H1 (cell line): Measurements from ENCODE around the gene UHMK1. TPM values are rescaled to one million over a fixed set of nuclear protein-coding genes. Genes with fewer than 3 reads are reported as not detected.

Experiments
- CTCF ChIA-PET: fragments of 300-600 bp; sonication (Branson Sonifier 250); formaldehyde crosslinking; loops from one replicate; lab custom pipeline; 2021; ENCODE audit not compliant: partially characterized antibody; lab: Charles Lee
- POLR2A ChIA-PET: fragments of 300-600 bp; sonication (Branson Sonifier 250); formaldehyde crosslinking; loops from one replicate; lab custom pipeline; 2021; ENCODE audit warnings: inconsistent platforms; ENCODE audit not compliant: partially characterized antibody; lab: Charles Lee
- DNase-seq, 2 experiments: peaks; one replicate each; pipeline versions ENCODE4 v3.0.0 to v3.0.0-alpha.2; 2010 to 2022; ENCODE audit warnings: low spot score in 2 of 2, low read depth in 1 of 2, mixed read lengths in 1 of 2
- FAIRE-seq: peaks from 2 replicates; lab custom pipeline; 2011; peaks lifted over from hg19 to GRCh38; lab: Jason Lieb, UNC
- H2AFZ ChIP-seq: 2 replicates; pipeline ENCODE4 v1.8.1; 2012; ENCODE audit warnings: low read length, inconsistent platforms
- H2AK5ac ChIP-seq: 2 replicates; pipeline ENCODE4 v1.6.1; 2013; ENCODE audit warnings: low read depth, low read length
- H2BK120ac ChIP-seq: replicated peaks from 2 replicates; pipeline ENCODE3; 2013; ENCODE audit warnings: low read depth, low read length, inconsistent platforms
- H2BK12ac ChIP-seq: 2 replicates; pipeline ENCODE4 v1.6.1; 2013; ENCODE audit warnings: low read depth, low read length
- H2BK15ac ChIP-seq: 2 replicates; pipeline ENCODE4 v1.6.1; 2013; ENCODE audit warnings: low read length
- H2BK20ac ChIP-seq: 2 replicates; pipeline ENCODE4 v1.6.1; 2013; ENCODE audit warnings: low read length
- H2BK5ac ChIP-seq: 2 replicates; pipeline ENCODE4 v1.6.1; 2013; ENCODE audit warnings: low read depth, low read length
- H3K14ac ChIP-seq: 2 replicates; pipeline ENCODE4 v1.6.1; 2013; ENCODE audit warnings: inconsistent platforms; ENCODE audit not compliant: insufficient read length
- H3K18ac ChIP-seq: 2 replicates; pipeline ENCODE4 v1.6.1; 2013; ENCODE audit warnings: low read length; ENCODE audit errors: extremely low read depth
- H3K23ac ChIP-seq: 2 replicates; pipeline ENCODE4 v1.6.1; 2013; ENCODE audit warnings: inconsistent platforms; ENCODE audit not compliant: insufficient read length
- H3K23me2 ChIP-seq: 2 replicates; pipeline ENCODE4 v1.6.1; 2013; ENCODE audit warnings: low read depth, low read length
- H3K27ac ChIP-seq: 2 replicates; pipeline ENCODE4 v1.6.1; 2011; ENCODE audit warnings: low read depth, low read length, inconsistent platforms
- H3K27me3 ChIP-seq, 4 experiments: replicated peaks in 1 of 4; 1 replicate in 1 of 4; 2 replicates in 3 of 4; pipeline versions ENCODE4 v1.6.1 to v1.8.1; 2011 to 2013; ENCODE audit warnings: low read length in 3 of 4, mild to moderate bottlenecking in 3 of 4, inconsistent platforms in 2 of 4, mixed read lengths in 2 of 4, moderate library complexity in 1 of 4; ENCODE audit not compliant: control insufficient read depth in 3 of 4, insufficient read depth in 3 of 4; ENCODE audit errors: extremely low read depth in 1 of 4
- H3K36me3 ChIP-seq, 4 experiments: 2 replicates each; pipeline versions ENCODE4 v1.6.1 to v1.8.1; 2011 to 2013; ENCODE audit warnings: mild to moderate bottlenecking in 4 of 4, low read length in 3 of 4, moderate library complexity in 2 of 4, control low read depth in 1 of 4, inconsistent platforms in 1 of 4; ENCODE audit not compliant: insufficient read depth in 4 of 4, control insufficient read depth in 2 of 4
- H3K4ac ChIP-seq: replicated peaks from 2 replicates; pipeline ENCODE3; 2013; ENCODE audit warnings: low read length, low read depth, mixed read lengths, inconsistent platforms; ENCODE audit not compliant: insufficient read length
- H3K4me1 ChIP-seq, 4 experiments: replicated peaks in 1 of 4; 1 replicate in 1 of 4; 2 replicates in 3 of 4; pipeline versions ENCODE4 v1.6.1 to v1.8.1; 2011 to 2013; ENCODE audit warnings: low read length in 3 of 4, inconsistent platforms in 2 of 4, mixed read lengths in 1 of 4; ENCODE audit not compliant: insufficient read depth in 4 of 4, control insufficient read depth in 3 of 4
- H3K4me2 ChIP-seq, 2 experiments: 2 replicates each; pipeline versions ENCODE4 v1.6.1 to v1.8.1; 2011 to 2013; ENCODE audit warnings: low read depth in 2 of 2, low read length in 2 of 2, control low read depth in 1 of 2, inconsistent platforms in 1 of 2, mild to moderate bottlenecking in 1 of 2; ENCODE audit not compliant: insufficient read depth in 1 of 2
- H3K4me3 ChIP-seq, 4 experiments: fragments of 200-600, 300-600 bp in 1 of 4; sonication (generic), shearing (Covaris generic), sonication (Bioruptor Twin) in 1 of 4; 2 replicates each; pipeline versions ENCODE4 v1.5.1 to v1.8.1; 2011 to 2016; ENCODE audit warnings: low read length in 4 of 4, low read depth in 3 of 4, control low read depth in 2 of 4, inconsistent platforms in 2 of 4, mild to moderate bottlenecking in 2 of 4, mixed read lengths in 1 of 4, moderate library complexity in 1 of 4; ENCODE audit not compliant: insufficient read depth in 2 of 4; ENCODE audit errors: extremely low read depth in 1 of 4
- H3K56ac ChIP-seq: replicated peaks from 2 replicates; pipeline ENCODE3; 2013; ENCODE audit warnings: low read depth, mild to moderate bottlenecking, mixed read lengths, low read length, inconsistent platforms; ENCODE audit not compliant: insufficient read length
- H3K79me1 ChIP-seq: 2 replicates; pipeline ENCODE4 v1.6.1; 2013; ENCODE audit warnings: low read depth, low read length, control low read depth
- H3K79me2 ChIP-seq, 2 experiments: 2 replicates each; pipeline versions ENCODE4 v1.6.1 to v1.8.1; 2012 to 2013; ENCODE audit warnings: low read length in 2 of 2, mild to moderate bottlenecking in 2 of 2, inconsistent platforms in 1 of 2; ENCODE audit not compliant: insufficient read depth in 2 of 2, control insufficient read depth in 1 of 2
- H3K9ac ChIP-seq, 4 experiments: replicated peaks in 1 of 4; 1 replicate in 1 of 4; 2 replicates in 3 of 4; pipeline versions ENCODE4 v1.6.1 to v1.8.1; 2011 to 2013; ENCODE audit warnings: low read depth in 3 of 4, low read length in 3 of 4, control low read depth in 2 of 4, mild to moderate bottlenecking in 2 of 4, moderate library complexity in 2 of 4, inconsistent platforms in 1 of 4; ENCODE audit errors: extremely low read depth in 1 of 4
- H3K9me3 ChIP-seq, 2 experiments: 2 replicates each; pipeline versions ENCODE4 v1.6.1 to v1.8.1; 2012 to 2013; ENCODE audit warnings: mild to moderate bottlenecking in 2 of 2, moderate library complexity in 2 of 2, control low read depth in 1 of 2, inconsistent platforms in 1 of 2, low read depth in 1 of 2, low read length in 1 of 2, mixed read lengths in 1 of 2; ENCODE audit not compliant: insufficient read depth in 2 of 2
- H4K20me1 ChIP-seq, 2 experiments: replicated peaks in 1 of 2; 2 replicates each; pipeline versions ENCODE3 to v1.8.1; 2011 to 2013; ENCODE audit warnings: inconsistent platforms in 2 of 2, low read length in 2 of 2, mild to moderate bottlenecking in 1 of 2; ENCODE audit not compliant: insufficient read depth in 2 of 2, control insufficient read depth in 1 of 2
- H4K5ac ChIP-seq: 2 replicates; pipeline ENCODE4 v1.6.1; 2013; ENCODE audit warnings: low read length, low read depth, mixed read lengths, inconsistent platforms; ENCODE audit not compliant: insufficient read length
- H4K8ac ChIP-seq: 2 replicates; pipeline ENCODE4 v1.8.0; 2013; ENCODE audit warnings: mild to moderate bottlenecking, moderate library complexity, low read length, inconsistent platforms; ENCODE audit not compliant: insufficient read depth; ENCODE audit errors: extremely low read depth
- H4K91ac ChIP-seq: replicated peaks from 2 replicates; pipeline ENCODE3; 2013; ENCODE audit warnings: low read length, mixed read lengths, inconsistent platforms; ENCODE audit not compliant: insufficient read length
- TAF7 ChIP-seq: optimal IDR thresholded peaks from 2 replicates; pipeline ENCODE3; 2011; ENCODE audit warnings: low read depth, mild to moderate bottlenecking, inconsistent platforms, low read length, moderate library complexity, borderline replicate concordance
- WGBS, 2 experiments: shearing (Covaris generic) in 1 of 2; methylation state at CpG; one replicate each; pipeline versions ENCODE4 v1.1.6 to v1.1.7; 2013 to 2015; ENCODE audit warnings: low lambda C conversion rate in 2 of 2, mixed read lengths in 2 of 2, inconsistent platforms in 1 of 2, low coverage in 1 of 2, missing lambda C conversion rate in 1 of 2; ENCODE audit not compliant: insufficient replicate concordance in 2 of 2, insufficient coverage in 1 of 2, insufficient read length in 1 of 2; ENCODE audit errors: extremely low coverage in 1 of 2, missing lambda C conversion rate in 1 of 2; 5-methylcytosine and 5-hydroxymethylcytosine counted together
- polyA plus RNA-seq, 7 experiments: library from polyadenylated mRNA; depleted of rRNA in 3 of 7; stranded (reverse) in 5 of 7; unstranded in 2 of 7; fragments of >200 nt in 5 of 7; fragments of 200-250 nt in 2 of 7; gene quantifications; 1 replicate in 5 of 7; 2 replicates in 1 of 7; 4 replicates in 1 of 7; pipeline versions ENCODE4 v1.2.1 to v1.2.3, GENCODE V29; 2011 to 2013; ENCODE audit warnings: missing spikeins in 2 of 7, mixed read lengths in 2 of 7
- total RNA-seq: library from RNA; stranded (reverse); fragmentation: NEBNext Ultra II Directional; extraction: Animal tissue kit (Norgen Biotek cat#: 25700); gene quantifications from 2 replicates; pipeline ENCODE4 v1.2.1, GENCODE V29; 2021

UHMK1 gene
- total and polyA plus RNA-seq, 2 of the 8 experiments (the other 6 are each of a cell fraction or from before 2014, with no cell fraction given): 4.6 to 16.1 TPM

- H3K18ac ChIP-seq: no peak overlapping the region
- no peak overlapping the region for H3K23ac ChIP-seq
- H2BK5ac ChIP-seq: no peak overlapping the region
- no peak overlapping the region for H4K5ac ChIP-seq
- DNase-seq: no peak
- H3K4me1 ChIP-seq: no peaks in the 10 kb centered on the region
- H2BK20ac ChIP-seq: no peak overlapping the region
- no peak overlapping the region for H2BK120ac ChIP-seq
- H2BK15ac ChIP-seq: no peak overlapping the region
- POLR2A ChIA-PET: no interaction called here
- CTCF ChIA-PET: interaction anchor here (2.9 kb wide), 1 partner anchor 12 kb away, joined by 10 read pairs; no protein-coding TSS in a partner anchor
- FAIRE-seq: no peak
- no peaks in the 10 kb centered on the region for H3K9me3 ChIP-seq
- H3K56ac ChIP-seq: no peak overlapping the region
- H4K8ac ChIP-seq: no peak overlapping the region
- no peak overlapping the region for H3K4me2 ChIP-seq
- no peak overlapping the region for H3K4me3 ChIP-seq
- WGBS, 2 experiments: 90% methylated on average over 10 of the region's 10 CpGs; no CpG with 5 or more reads in 1 of the 2 experiments
- H2AFZ ChIP-seq: no peak overlapping the region
- no peak overlapping the region for H3K4ac ChIP-seq
- no peaks in the 10 kb centered on the region for H3K23me2 ChIP-seq
- H3K27me3 ChIP-seq: no peaks in the 10 kb centered on the region
- H3K36me3 ChIP-seq: no peaks in the 10 kb centered on the region
- no peak overlapping the region for H3K27ac ChIP-seq
- no peak overlapping the region for H3K14ac ChIP-seq
- H4K91ac ChIP-seq: no peak overlapping the region
- no peak overlapping the region for H2AK5ac ChIP-seq
- H3K79me2 ChIP-seq: no peaks in the 10 kb centered on the region
- no peaks in the 10 kb centered on the region for H4K20me1 ChIP-seq
- no peaks in the 10 kb centered on the region for H3K79me1 ChIP-seq
- H3K9ac ChIP-seq: no peak overlapping the region
- no peak for TF ChIP-seq TAF7
- TF ChIP-seq, all 59 proteins: peak for 0
- no peak overlapping the region for H2BK12ac ChIP-seq
Measured at GRCh38 chr1:162487241-162487640, 10.4 kb upstream of the UHMK1 start.
